A673 (cell line): ENCODE data around the gene GBE1. TPM values are rescaled to one million over a fixed set of nuclear protein-coding genes. Genes with fewer than 3 reads are reported as not detected.

ENCODE experiments used
- BruUV-seq: library from RNA; stranded (reverse); fragments of 400-500 nt; replicated peaks from 2 replicates; lab custom pipeline; 2021; lab: Mats Ljungman, UMichigan
- CTCF ChIA-PET: fragments of 300-600 bp; sonication (Branson Sonifier 250); formaldehyde crosslinking; loops from one replicate; lab custom pipeline; 2022; ENCODE audit warnings: antibody characterized with exemption; lab: Charles Lee
- POLR2A ChIA-PET: fragments of 300-600 bp; sonication (Branson Sonifier 250); formaldehyde crosslinking; loops from one replicate; lab custom pipeline; 2022; ENCODE audit warnings: antibody characterized with exemption; ENCODE audit not compliant: low non-redundant PET; lab: Charles Lee
- DNase-seq: peaks from one replicate; pipeline ENCODE4 v3.0.0-alpha.2; 2015; ENCODE audit warnings: low spot score
- H3K27ac ChIP-seq: fragments of 200-600 bp; sonication (generic); 2 replicates; pipeline ENCODE4 v1.5.1; 2016; ENCODE audit warnings: mixed run types, low read depth, mild to moderate bottlenecking, mixed read lengths, antibody characterized with exemption, low read length; ENCODE audit not compliant: poor library complexity, severe bottlenecking
- H3K27me3 ChIP-seq: fragments of 200-600 bp; sonication (generic); replicated peaks from 2 replicates; pipeline ENCODE4 v1.6.1; 2017; ENCODE audit warnings: mixed run types, low read depth, mild to moderate bottlenecking, mixed read lengths, antibody characterized with exemption, low read length; ENCODE audit not compliant: insufficient read depth, poor library complexity
- H3K36me3 ChIP-seq: fragments of 200-600 bp; sonication (generic); 2 replicates; pipeline ENCODE4 v1.6.1; 2016; ENCODE audit warnings: mixed run types, mild to moderate bottlenecking, mixed read lengths, antibody characterized with exemption, low read length; ENCODE audit not compliant: insufficient read depth, poor library complexity, severe bottlenecking
- H3K4me1 ChIP-seq: fragments of 200-600 bp; sonication (generic); 2 replicates; pipeline ENCODE4 v1.6.1; 2017; ENCODE audit warnings: mixed run types, mild to moderate bottlenecking, mixed read lengths, antibody characterized with exemption, low read length; ENCODE audit not compliant: insufficient read depth, poor library complexity, severe bottlenecking
- H3K4me3 ChIP-seq: fragments of 200-600 bp; sonication (generic); 2 replicates; pipeline ENCODE4 v1.5.1; 2016; ENCODE audit warnings: low read depth, mixed run types, mild to moderate bottlenecking, mixed read lengths, low read length; ENCODE audit not compliant: poor library complexity, severe bottlenecking
- H3K9me3 ChIP-seq: fragments of 200-600 bp; sonication (generic); 2 replicates; pipeline ENCODE4 v1.6.1; 2016; ENCODE audit warnings: mixed run types, low read depth, mild to moderate bottlenecking, mixed read lengths, antibody characterized with exemption, low read length; ENCODE audit not compliant: poor library complexity, severe bottlenecking
- CTCF ChIP-seq: fragments of 300-800, 200-600 bp; sonication (generic); conservative IDR thresholded peaks from 2 replicates; pipeline ENCODE4 v1.5.1; 2017; ENCODE audit warnings: low read depth, mild to moderate bottlenecking, antibody characterized with exemption, low read length, moderate library complexity, mixed read lengths
- EZH2 ChIP-seq: fragments of 200-600 bp; sonication (generic); IDR thresholded peaks from 2 replicates; pipeline ENCODE4 v1.6.1; 2017; ENCODE audit warnings: borderline replicate concordance, low read depth, mild to moderate bottlenecking, mixed read lengths, antibody characterized with exemption, low read length; ENCODE audit not compliant: poor library complexity, severe bottlenecking
- intact Hi-C: fragments of 100-400 bp; cut with micrococcal nuclease; formaldehyde crosslinking; loops from one replicate; pipeline ENCODE4 v1.10.0; 2022; ENCODE audit not compliant: unreplicated experiment
- total RNA-seq: library from RNA; stranded (reverse); gene quantifications from 2 replicates; pipeline ENCODE4 v1.2.3, GENCODE V29; 2021

GBE1 gene
- total RNA-seq, 1 experiment from 2014 or later, result 8.2 TPM

GRCh38 chr3:81468391-81468790, 293.1 kb downstream of the GBE1 start:
- no peak for DNase-seq
- H3K4me1 ChIP-seq, result no peaks in the 10 kb centered on the region
- ChIA-PET CTCF (no interaction called here), POLR2A (no interaction called here)
- no peaks in the 10 kb centered on the region for H3K36me3 ChIP-seq
- no peaks in the 10 kb centered on the region for H3K9me3 ChIP-seq
- H3K4me3 ChIP-seq, result no peak overlapping the region
- no peak overlapping the region for H3K27ac ChIP-seq
- no peaks in the 10 kb centered on the region for H3K27me3 ChIP-seq
- BruUV-seq, result no TSS peak
- TF ChIP-seq CTCF, result no peak
- no peak for TF ChIP-seq EZH2
- intact Hi-C loops, result no loop called here

- Histone ChIP-seq H3K27ac (no peak overlapping the region), H3K9me3 (no peaks in the 10 kb centered on the region), H3K4me3 (no peak overlapping the region), H3K36me3 (no peaks in the 10 kb centered on the region), H3K4me1 (no peaks in the 10 kb centered on the region), H3K27me3 (no peaks in the 10 kb centered on the region)
- ChIA-PET CTCF (no interaction called here), POLR2A (no interaction called here)
- no TSS peak for BruUV-seq
- intact Hi-C loops, result no loop called here
- DNase-seq, result no peak
- TF ChIP-seq EZH2, result no peak
- no peak for TF ChIP-seq CTCF
Observed at GRCh38 chr3:81466201-81466560, 295.3 kb downstream of the GBE1 start.

- Histone ChIP-seq H3K4me3 (no peak overlapping the region), H3K9me3 (no peaks in the 10 kb centered on the region), H3K27me3 (no peaks in the 10 kb centered on the region), H3K27ac (no peak overlapping the region), H3K4me1 (no peaks in the 10 kb centered on the region), H3K36me3 (no peaks in the 10 kb centered on the region)
- TF ChIP-seq CTCF (no peak), EZH2 (no peak)
- ChIA-PET POLR2A (no interaction called here), CTCF (no interaction called here)
- intact Hi-C loops, result no loop called here
- no TSS peak for BruUV-seq
- no peak for DNase-seq
Observed at GRCh38 chr3:81465510-81466200, 295.8 kb downstream of the GBE1 start.
